HepG2 (cell line): ENCODE measurements around the gene TBC1D16. TPM values are rescaled to one million over a fixed set of nuclear protein-coding genes. Genes with fewer than 3 reads are reported as not detected.
A peak's percentile ranks its signal among the peaks of the same experiment; 100 is the strongest.

Source experiments
- ATAC-seq: fragments of 200-7000 bp; cut with Tn5 transposase; 3 replicates; pipeline ENCODE4 v1.9.1; 2020; ENCODE audit warnings: mild to moderate bottlenecking, moderate library complexity
- BruUV-seq: library from RNA; stranded (reverse); fragments of 400-500 nt; replicated peaks from 2 replicates; lab custom pipeline; 2021; lab: Mats Ljungman, UMichigan
- CTCF ChIA-PET: fragments of 300-600 bp; formaldehyde crosslinking; extraction: SDS; loops from one replicate; lab custom pipeline; 2021; ENCODE audit warnings: low total read pairs, inconsistent platforms, low intra/inter-chr PET ratio; lab: Yijun Ruan, JAX
- POLR2A ChIA-PET: fragments of 350-600 bp; sonication (Branson Sonifier 250); formaldehyde crosslinking; loops from one replicate; lab custom pipeline; 2020; ENCODE audit warnings: antibody characterized with exemption, inconsistent platforms; lab: Yijun Ruan, JAX
- DNase-seq: peaks from one replicate; pipeline ENCODE4 v3.0.0-alpha.2; 2015; ENCODE audit warnings: low spot score
- FAIRE-seq: peaks from 3 replicates; lab custom pipeline; 2011; peaks lifted over from hg19 to GRCh38; lab: Jason Lieb, UNC
- H2AFZ ChIP-seq: one replicate; pipeline ENCODE4 v1.6.1; 2011; ENCODE audit warnings: low read length, inconsistent platforms
- H3K27ac ChIP-seq: fragments of 300-600 bp; 3 replicates; pipeline ENCODE4 v1.8.0; 2011; ENCODE audit warnings: mixed run types, mild to moderate bottlenecking, mixed read lengths, low read length, inconsistent platforms; ENCODE audit not compliant: insufficient read depth; ENCODE audit errors: extremely low read length
- H3K27me3 ChIP-seq, 2 experiments: fragments of 200-600 bp in 1 of 2; 2 replicates in 1 of 2; 3 replicates in 1 of 2; pipeline versions ENCODE4 v1.6.0 to v1.8.0; 2011; ENCODE audit warnings: low read length in 2 of 2, mild to moderate bottlenecking in 2 of 2, moderate library complexity in 2 of 2, inconsistent platforms in 1 of 2; ENCODE audit not compliant: insufficient read depth in 2 of 2, control insufficient read depth in 1 of 2
- H3K36me3 ChIP-seq, 2 experiments: fragments of 200-600 bp in 1 of 2; replicated peaks in 1 of 2; 2 replicates in 1 of 2; 3 replicates in 1 of 2; pipeline versions ENCODE4 v1.5.1 to v1.8.0; 2011; ENCODE audit warnings: low read length in 2 of 2, inconsistent platforms in 1 of 2; ENCODE audit not compliant: insufficient read depth in 2 of 2, control insufficient read depth in 1 of 2
- H3K4me1 ChIP-seq: 2 replicates; pipeline ENCODE4 v1.5.1; 2012; ENCODE audit warnings: low read length, inconsistent platforms; ENCODE audit not compliant: insufficient read depth
- H3K4me2 ChIP-seq: 2 replicates; pipeline ENCODE4 v1.6.0; 2011; ENCODE audit warnings: low read depth, low read length, inconsistent platforms
- H3K4me3 ChIP-seq, 3 experiments: fragments of 200-600 bp in 1 of 3; sonication (generic), shearing (Covaris generic) in 1 of 3; replicated peaks in 1 of 3; 2 replicates each; pipeline ENCODE4 v1.5.1; 2011 to 2016; ENCODE audit warnings: low read length in 3 of 3, inconsistent platforms in 2 of 3, low read depth in 2 of 3, mild to moderate bottlenecking in 2 of 3, control low read depth in 1 of 3, mixed read lengths in 1 of 3; ENCODE audit not compliant: insufficient read depth in 1 of 3
- H3K79me2 ChIP-seq: one replicate; pipeline ENCODE4 v1.6.1; 2011; ENCODE audit warnings: low read length, inconsistent platforms; ENCODE audit not compliant: insufficient read depth
- H3K9ac ChIP-seq: 2 replicates; pipeline ENCODE4 v1.6.0; 2011; ENCODE audit warnings: mild to moderate bottlenecking, low read depth, low read length, inconsistent platforms; ENCODE audit not compliant: insufficient read depth
- H3K9me3 ChIP-seq: 2 replicates; pipeline ENCODE4 v1.5.1; 2012; ENCODE audit warnings: mild to moderate bottlenecking, low read length
- H4K20me1 ChIP-seq: 2 replicates; pipeline ENCODE4 v1.6.0; 2011; ENCODE audit warnings: inconsistent platforms, mild to moderate bottlenecking, low read length, moderate library complexity; ENCODE audit not compliant: insufficient read depth
- ZNF704 ChIP-seq: sonication (generic); formaldehyde crosslinking; IDR thresholded peaks from 2 replicates; pipeline ENCODE4 v1.8.1; 2023; ENCODE audit warnings: mild to moderate bottlenecking, inconsistent platforms, moderate library complexity, missing genetic modification reagents, borderline replicate concordance
- WGBS: methylation state at CpG from one replicate; pipeline ENCODE4 v1.1.6; 2017; ENCODE audit warnings: low lambda C conversion rate; 5-methylcytosine and 5-hydroxymethylcytosine counted together
- in situ Hi-C: cut with HindIII; loops from 2 replicates; pipeline ENCODE4 v1.10.0; 2017; ENCODE audit warnings: low pct_unique_long_range_greater_than_20kb; ENCODE audit not compliant: extremely low pct_ligation_motif_present
- intact Hi-C: fragments of 100-400 bp; cut with micrococcal nuclease; formaldehyde crosslinking; loops from one replicate; pipeline ENCODE4 v1.10.0; 2022; ENCODE audit not compliant: unreplicated experiment
- polyA plus RNA-seq, 8 experiments: library from polyadenylated mRNA; depleted of rRNA in 3 of 8; stranded (reverse) in 7 of 8; unstranded in 1 of 8; fragments of >200 nt; fragmentation: Illumina TruSeq in 4 of 8; extraction: Trizol in 4 of 8; gene quantifications; 2 replicates each; pipeline versions ENCODE4 v1.2.1 to v1.2.3, GENCODE V29; 2011 to 2016; ENCODE audit warnings: low read depth in 4 of 8, missing spikeins in 1 of 8, mixed read lengths in 1 of 8; ENCODE audit not compliant: insufficient read depth in 1 of 8
- total RNA-seq, 5 experiments: library from RNA; depleted of rRNA; stranded (reverse); fragments of >200 nt; fragmentation: Illumina TruSeq; extraction: Trizol; gene quantifications; 2 replicates each; pipeline ENCODE4 v1.2.3, GENCODE V29; 2016; ENCODE audit warnings: low read depth in 1 of 5
- TF ChIP-seq, protein P1 (sequence below): sonication (generic); formaldehyde crosslinking; IDR thresholded peaks from 2 replicates; pipeline ENCODE4 v1.8.0; 2022; ENCODE audit warnings: missing genetic modification reagents, mild to moderate bottlenecking, borderline replicate concordance

TBC1D16 gene
- total and polyA plus RNA-seq, 2 of the 13 experiments (the other 11 are each of a cell fraction or from before 2014, with no cell fraction given) = 14.9 to 24.9 TPM

- intact Hi-C loops = no loop called here
Observed at GRCh38 chr17:79954281-79955166, 81.1 kb downstream of the TBC1D16 start.

More at GRCh38 chr17:79954281-79955166, 81.1 kb downstream of the TBC1D16 start:
- no peak overlapping the region for H2AFZ ChIP-seq
- H3K4me2 ChIP-seq = no peak overlapping the region
- FAIRE-seq (no peak), DNase-seq (no peak), ATAC-seq (no peak)
- H3K36me3 ChIP-seq = peaks cover 4 to 5% of the 10 kb centered on the region in 2 experiments; a peak in 4 of 5 replicates
- H3K79me2 ChIP-seq = no peaks in the 10 kb centered on the region
- H3K27ac ChIP-seq = no peak overlapping the region
- peaks cover 26% of the 10 kb centered on the region for H3K4me1 ChIP-seq
- BruUV-seq = no TSS peak
- in situ Hi-C loops = no loop called here
- no peaks in the 10 kb centered on the region for H3K9me3 ChIP-seq
- H3K4me3 ChIP-seq = no peak overlapping the region
- TF ChIP-seq, protein P1, sequence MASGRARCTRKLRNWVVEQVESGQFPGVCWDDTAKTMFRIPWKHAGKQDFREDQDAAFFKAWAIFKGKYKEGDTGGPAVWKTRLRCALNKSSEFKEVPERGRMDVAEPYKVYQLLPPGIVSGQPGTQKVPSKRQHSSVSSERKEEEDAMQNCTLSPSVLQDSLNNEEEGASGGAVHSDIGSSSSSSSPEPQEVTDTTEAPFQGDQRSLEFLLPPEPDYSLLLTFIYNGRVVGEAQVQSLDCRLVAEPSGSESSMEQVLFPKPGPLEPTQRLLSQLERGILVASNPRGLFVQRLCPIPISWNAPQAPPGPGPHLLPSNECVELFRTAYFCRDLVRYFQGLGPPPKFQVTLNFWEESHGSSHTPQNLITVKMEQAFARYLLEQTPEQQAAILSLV (CRISPR knock-in tag) = 0 out of 2 replicates have a peak, but pooled peaks have one; percentile 25
- TF ChIP-seq ZNF704 (CRISPR knock-in tag) = no peak
- WGBS = 95% methylated on average over 17 of the region's 25 CpGs
- ChIA-PET POLR2A (no interaction called here), CTCF (no interaction called here)
- no peaks in the 10 kb centered on the region for H3K27me3 ChIP-seq
- H3K9ac ChIP-seq = no peak overlapping the region
- H4K20me1 ChIP-seq = no peaks in the 10 kb centered on the region
